Activated naive CD4-positive, alpha-beta T cell treated with Interleukin-2 at 50 U/mL for 16 hours (primary cell): Measurements from ENCODE around the gene KRTAP10-9.
"Not testable (repeated sequence)": the region's sequence is repeated elsewhere in the genome, so short reads cannot be mapped to it uniquely, and the experiment has no call there.

Experiments used
- DNase-seq: peaks from one replicate; pipeline ENCODE4 v3.0.0-alpha.2; 2020

The KRTAP10-9 gene, protein sequence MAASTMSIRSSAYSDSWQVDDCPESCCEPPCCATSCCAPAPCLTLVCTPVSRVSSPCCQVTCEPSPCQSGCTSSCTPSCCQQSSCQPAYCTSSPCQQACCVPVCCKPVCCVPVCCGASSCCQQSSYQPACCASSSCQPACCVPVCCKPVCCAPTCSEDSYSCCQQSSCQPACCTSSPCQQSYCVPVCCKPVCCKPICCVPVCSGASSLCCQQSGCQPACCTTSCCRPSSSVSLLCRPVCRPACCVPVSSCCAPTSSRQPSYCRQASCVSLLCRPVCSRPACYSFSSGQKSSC

DNA sequence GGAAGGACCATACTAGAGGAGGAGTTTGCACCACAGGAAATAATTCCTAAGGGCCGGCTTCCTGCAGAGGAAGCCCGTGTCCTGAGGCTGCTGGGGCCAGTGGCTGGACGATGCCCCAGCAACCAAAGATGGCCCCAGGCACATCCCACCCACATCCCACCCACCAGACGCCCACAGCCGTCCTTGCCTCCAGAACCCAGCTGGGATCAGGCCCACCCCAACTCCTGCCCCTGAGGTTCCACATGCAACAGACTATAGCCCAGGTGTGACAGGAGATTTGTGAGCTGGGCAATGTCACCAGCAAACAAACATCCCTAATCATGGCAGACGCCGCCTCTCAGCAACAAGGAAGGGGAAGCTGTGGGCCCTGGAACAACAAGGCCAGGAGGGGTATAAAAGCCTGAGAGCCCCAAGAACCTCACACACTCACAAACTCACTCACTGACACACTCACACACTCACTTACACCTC is at the start of gene KRTAP10-9:
KRTAP10-9 (plus strand) TSS at position 421 of the 471 bp plus-strand sequence. CDS start 79 bp downstream, outside the sequence.
- no peak for DNase-seq

DNA sequence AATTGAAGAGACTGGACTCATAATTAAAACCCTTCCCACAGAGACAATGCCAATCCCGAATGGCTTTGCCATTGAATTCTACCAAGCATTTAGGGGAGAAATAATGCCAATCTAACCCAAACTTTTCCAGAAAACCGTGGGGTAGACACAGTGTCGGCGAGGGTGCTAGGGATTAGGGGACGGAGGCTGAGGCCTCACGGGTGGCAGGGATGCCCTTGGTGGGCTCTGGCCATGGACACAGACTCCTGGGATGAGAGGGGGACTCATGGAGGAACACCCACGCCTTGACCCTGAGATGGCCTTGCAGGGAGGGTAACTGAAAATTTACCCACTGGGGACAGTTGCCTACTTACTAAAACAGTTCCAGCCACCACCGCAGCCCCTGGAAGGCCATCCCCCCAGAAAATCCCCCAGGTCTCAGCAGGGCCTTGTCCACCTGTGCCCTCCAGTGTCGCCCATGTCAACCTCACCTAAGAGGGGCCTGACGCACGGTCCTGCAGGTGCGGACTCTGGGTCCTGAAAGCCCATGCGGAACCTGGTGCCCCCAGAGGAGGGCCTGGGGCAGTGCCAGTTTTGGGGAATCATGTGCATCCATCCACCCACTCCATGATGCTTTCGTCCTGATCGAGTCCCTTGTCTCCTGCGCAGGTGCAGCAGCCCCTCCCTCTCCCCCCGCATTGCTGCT is 48.4 kb upstream of the KRTAP10-9 start:
- no peak for DNase-seq

GRCh38 chr21:44579056-44579832 is 47.6 kb upstream of the KRTAP10-9 start:
- no peak for DNase-seq

- DNase-seq = no peak
Observed at GRCh38 chr21:44579833-44580144, 47.1 kb upstream of the KRTAP10-9 start.

GRCh38 chr21:44580231-44580821 is 46.6 kb upstream of the KRTAP10-9 start, which contains the start of gene KRTAP10-5:
TSS of gene KRTAP10-5 (minus strand) at chr21:44580604. CDS start at chr21:44580578, 26 bp downstream.
- not testable (repeated sequence) for DNase-seq

GRCh38 chr21:44581158-44581557 is 45.7 kb upstream of the KRTAP10-9 start:
- no peak for DNase-seq

DNA sequence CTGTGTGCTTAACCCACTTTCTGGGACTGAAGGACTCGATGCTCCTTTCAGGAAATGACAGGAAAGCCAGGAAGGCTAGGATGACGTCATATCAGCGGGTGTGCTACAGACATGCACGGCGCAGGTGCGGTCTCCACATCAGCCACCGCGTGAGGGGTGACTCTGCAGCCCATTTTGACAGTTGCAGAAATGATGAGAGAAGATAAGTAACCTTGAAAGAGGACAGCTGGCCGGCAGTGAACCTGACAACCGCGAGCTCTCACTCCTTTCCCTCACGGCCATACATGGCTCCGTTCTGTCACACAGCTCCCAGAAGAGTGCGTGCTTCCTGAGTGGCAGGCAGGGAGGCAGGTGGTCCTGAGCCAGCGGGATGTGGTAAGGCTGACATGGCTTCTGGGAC is 44.8 kb upstream of the KRTAP10-9 start:
- DNase-seq = no peak

- DNase-seq = no peak
Observed at GRCh38 chr21:44583089-44583799, 43.6 kb upstream of the KRTAP10-9 start.

DNA sequence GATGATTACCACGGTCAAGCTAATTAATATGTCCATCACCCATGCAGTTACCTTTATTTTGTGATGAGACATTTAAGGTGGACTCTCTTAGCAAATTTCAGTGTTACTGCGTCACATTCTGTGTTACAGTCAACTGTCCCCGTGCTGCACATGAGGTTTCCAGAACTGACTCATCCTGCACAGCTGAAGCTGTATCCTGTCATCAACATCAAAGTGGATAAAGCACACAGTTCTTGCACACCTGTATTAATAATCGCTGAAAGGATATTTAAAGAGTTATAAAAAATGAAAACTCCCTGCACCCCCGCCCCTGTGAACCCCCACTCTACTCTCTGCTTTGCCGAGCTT is 43.1 kb upstream of the KRTAP10-9 start:
- DNase-seq = peak; percentile 36

GRCh38 chr21:44585892-44586291 is 41.0 kb upstream of the KRTAP10-9 start:
- DNase-seq = no peak

DNA sequence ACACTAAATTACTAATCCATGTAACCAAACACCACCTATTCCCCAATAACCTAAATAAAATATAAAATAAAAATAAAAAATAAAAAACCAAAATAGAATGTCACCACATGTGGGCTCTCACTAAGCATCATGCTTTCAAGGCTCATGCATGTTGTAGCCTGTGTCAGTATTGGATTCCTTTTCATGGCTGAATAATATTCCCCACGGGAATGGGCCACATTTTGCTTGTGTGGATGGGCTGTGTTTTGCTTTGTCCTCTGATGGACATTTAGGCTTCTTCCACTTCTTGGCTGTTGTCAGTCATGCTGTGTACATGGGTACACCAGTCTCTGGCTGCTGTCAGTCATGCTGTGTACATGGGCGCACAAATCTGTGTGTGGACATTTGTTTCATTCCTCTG is 37.8 kb upstream of the KRTAP10-9 start:
- no peak for DNase-seq

GRCh38 chr21:44589586-44590305 is 37.1 kb upstream of the KRTAP10-9 start:
- DNase-seq = no peak

- no peak for DNase-seq
Observed at GRCh38 chr21:44590311-44590721, 36.6 kb upstream of the KRTAP10-9 start.

DNA sequence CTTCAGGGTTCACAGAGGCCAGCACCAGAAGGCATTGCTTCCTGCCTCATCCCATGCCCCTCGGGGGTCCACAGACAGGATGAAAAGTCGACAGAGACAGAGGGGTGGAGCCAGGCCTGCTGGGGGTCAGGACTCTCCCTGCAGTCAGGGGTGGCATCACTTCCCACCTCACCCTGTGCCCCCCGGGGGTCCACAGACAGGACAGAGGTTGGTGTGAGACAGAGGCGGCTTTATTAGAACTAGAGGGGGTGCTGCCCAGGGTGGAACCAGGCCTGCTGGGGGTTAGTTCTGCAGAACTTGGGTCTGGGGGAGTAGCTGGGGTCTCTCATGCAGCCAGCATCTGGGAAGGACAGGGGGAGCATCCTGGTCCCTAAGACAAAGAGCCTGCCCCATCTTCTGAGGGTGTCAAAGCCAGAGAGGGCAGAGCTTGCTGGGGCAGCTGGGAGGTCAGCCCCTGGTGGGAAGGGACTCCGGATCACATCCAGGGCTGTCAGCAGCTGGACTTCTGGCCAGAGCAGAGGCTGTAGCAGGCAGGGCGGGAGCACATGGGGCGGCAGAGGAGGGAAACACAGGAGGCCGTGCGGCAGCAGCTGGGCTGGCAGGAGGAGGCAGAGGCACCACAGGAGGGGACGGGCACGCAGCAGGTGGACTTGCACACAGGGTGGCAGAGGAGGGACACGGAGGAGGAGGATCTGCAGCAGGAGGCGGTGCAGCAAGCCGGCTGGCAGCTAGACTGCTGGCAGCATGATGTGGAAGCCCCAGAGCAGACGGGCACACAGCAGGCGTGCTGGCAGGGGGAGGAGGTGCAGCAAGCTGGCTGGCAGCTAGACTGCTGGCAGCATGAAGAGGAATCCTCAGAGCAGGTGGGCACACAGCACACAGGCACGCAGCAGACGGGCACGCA is 35.7 kb upstream of the KRTAP10-9 start:
- not testable (repeated sequence) for DNase-seq

DNA sequence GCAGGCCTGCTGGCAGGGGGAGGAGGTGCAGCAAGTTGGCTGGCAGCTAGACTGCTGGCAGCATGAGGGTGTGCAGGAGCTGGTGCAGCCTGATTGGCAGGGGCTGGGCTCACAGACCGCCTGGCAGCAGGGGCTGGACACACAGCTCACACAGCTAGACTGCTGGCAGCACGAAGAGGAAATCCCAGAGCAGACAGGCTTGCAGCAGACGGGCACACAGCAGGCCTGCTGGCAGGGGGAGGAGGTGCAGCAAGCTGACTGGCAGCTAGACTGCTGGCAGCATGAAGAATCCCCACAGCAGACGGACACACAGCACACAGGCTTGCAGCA is 35.1 kb upstream of the KRTAP10-9 start:
- DNase-seq = not testable (repeated sequence)

DNA sequence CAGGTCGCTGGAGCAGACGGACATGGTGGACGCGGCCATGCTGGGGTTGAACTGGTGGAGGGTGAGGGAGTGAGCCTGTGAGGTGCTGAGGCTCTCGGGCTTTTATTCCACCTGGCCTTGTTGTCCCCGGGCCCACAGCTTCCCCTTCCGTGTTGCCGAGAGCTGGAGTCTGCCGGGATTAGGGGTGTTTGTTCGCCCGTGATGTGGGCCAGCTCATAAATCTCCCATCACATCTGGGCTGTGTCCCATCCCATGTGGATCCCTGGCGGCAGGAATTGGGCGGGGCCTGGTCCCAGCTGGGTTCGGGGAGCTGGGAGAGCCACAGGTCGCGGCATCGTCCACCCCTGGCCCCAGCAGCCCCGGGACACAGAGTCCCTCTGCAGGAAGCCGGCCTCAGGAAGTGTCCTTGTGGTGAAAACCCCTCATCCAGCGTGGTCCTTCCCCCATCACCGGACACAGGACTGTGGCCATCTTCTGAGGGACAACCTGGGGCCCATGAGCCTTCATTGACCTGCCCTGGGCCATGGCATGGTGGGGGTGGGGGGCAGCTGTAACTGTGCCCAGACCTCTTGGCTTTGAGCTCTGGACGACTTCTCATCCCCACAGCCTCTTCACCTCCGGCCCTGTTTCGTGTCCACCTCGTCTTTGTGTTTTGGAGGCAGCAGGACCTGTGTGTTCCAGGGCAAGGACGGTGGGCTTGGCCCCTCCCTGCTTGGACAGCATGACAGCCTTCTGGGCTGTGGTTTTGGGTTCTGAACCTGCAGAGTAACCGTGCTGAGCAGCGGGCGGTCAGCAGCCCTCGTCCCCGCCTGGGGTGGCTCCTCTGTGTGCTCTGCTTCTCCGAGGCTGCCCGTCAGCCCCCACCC is 34.2 kb upstream of the KRTAP10-9 start, which contains the start of gene KRTAP10-6:
KRTAP10-6 (minus strand) TSS at position 60 of the 866 bp plus-strand sequence; CDS start at position 39, 21 bp downstream.
- no peak for DNase-seq

GRCh38 chr21:44593598-44594405 is 33.1 kb upstream of the KRTAP10-9 start:
- no peak for DNase-seq

DNA sequence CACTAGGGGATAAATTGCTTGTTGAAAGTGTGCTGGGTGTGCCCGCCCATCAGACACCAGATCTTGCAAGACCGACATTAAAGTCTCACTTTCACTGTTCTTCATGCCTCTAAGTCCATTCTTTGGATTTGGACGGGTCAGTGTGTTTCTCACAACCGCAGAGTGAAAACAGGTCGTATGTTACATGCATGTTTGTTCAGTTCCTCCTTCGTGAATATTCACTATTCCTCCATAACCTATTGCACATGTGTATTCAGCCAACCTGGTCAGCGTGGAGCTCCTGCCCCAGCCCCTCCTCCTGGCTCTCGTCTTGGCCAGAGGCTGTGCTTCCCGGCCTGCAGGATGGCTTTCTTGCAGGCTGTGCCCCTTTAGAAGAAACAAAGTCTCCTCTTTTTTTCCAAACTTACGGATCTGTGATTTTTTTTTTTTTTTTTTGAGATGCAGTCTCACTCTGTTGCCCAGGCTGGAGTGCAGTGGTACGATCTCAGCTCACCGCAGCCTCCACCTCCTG is 32.4 kb upstream of the KRTAP10-9 start:
- no peak for DNase-seq

DNA sequence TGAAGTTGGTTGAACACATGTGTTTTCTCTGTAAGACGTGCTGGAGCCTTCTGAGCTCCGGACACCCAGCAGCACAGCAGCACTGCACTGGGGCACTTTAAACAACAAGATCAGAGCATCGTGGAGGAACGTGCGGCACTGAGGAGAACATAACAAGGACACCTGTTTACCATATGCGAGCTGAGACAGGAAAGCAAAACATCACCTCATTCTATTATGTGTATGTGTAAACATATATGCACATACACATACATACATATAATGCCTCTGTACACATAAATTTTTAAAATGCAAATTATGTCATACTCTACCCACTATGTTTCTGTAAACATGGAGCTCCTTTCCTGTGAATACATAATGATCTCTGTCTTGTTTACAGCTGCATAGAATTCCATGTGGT is 31.4 kb upstream of the KRTAP10-9 start:
- DNase-seq = no peak
